Measurements from ENCODE around the gene CDAN1. TPM values are rescaled to one million over a fixed set of nuclear protein-coding genes. Genes with fewer than 3 reads are reported as not detected.
"Not testable (repeated sequence)": the region's sequence is repeated elsewhere in the genome, so short reads cannot be mapped to it uniquely, and the experiment has no call there.

CDAN1 gene
- total RNA-seq, 1 donor: 15.1 TPM

DNA sequence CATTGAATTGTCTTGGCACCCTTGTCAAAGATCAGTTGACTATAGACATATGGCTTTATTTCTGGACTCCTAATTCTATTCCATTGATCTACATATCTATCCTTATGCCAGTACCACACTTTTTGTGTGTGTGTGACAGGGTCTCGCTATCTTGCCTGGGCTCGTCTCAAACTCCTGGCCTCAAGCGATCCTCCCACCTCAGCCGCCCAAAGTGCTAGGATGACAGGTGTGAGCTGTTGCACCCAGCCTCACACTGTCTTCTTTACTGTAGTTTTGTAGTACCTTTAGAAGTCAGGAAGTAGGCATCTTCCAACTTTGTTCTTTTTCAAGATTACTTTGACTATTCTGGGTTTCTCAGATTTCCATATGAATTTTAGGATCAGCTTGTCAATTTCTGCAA lies 24.3 kb downstream of the CDAN1 start:
- no peak for DNase-seq (ENCODE audit: low read depth in 2 of 3, low spot score in 2 of 3)

DNA sequence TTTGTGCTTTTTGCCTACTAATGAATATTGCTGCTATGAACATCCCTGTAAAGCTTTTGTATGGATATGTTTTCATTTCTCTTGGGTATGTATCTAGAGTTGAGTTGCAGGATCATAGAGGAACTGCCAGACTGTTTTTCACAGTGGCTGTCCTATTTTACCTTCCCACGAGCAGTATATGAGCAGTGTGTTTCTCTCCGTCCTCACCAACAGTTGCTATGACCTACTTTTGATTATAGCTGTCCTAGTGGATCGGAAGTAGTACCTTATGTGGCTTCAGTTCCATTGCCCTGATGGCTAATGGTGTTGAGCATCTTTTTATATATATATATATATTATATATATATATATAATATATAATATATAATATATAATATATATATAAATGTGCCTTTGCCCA lies 25.2 kb downstream of the CDAN1 start:
- DNase-seq (ENCODE audit: low read depth in 2 of 3, low spot score in 2 of 3): no peak

DNA sequence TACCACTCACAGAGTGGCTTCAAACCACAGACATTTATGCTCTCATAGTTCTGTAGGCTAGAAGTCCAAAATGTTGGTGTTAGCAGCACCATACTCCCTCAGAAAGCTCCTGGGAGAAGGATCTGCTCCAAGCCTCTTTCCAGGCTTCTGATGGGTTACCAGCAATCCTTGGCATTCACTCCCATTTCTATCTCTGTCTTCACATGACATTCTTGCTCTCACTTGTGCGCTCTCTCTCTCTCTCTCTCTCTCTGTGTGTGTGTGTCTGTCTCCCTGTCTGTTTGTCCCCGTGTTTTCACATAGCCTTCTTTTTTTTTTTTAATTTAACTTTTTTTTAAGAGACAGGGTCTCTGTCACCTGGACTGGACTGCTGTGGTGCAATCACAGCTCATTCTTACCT lies 26.3 kb downstream of the CDAN1 start:
- DNase-seq (ENCODE audit: low read depth in 2 of 3, low spot score in 2 of 3): no peak

DNA sequence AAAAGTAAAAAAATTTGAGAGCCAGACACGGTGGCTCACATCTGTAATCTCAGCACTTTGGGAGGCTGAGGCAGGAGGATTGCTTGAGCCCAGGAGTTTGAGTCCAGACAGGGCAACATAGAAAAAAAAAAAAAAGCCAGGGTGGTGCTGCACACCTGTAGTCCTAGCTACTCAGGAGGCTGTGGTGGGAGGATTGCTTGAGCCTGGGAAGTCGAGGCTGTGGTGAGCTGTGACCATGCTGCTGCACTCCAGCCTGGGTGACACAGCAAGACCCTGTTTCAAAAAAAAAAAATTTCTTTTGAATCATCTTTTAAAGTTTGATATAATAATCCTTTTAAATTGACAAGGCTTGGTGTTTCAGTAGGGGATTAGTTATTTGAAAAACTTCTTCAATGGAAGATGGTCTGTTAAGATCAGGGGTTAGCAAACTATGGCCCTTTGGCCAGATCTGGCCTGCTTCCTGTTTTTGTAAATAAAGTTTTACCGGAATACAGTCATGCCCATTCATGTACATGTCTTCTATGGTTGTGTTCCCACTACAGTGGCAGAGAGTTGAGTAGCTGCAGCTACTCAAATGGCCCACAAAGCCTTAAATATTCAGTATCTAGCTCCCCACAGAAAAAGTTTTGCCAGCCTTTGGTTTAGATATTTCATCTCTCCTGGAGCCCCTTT lies 28.9 kb downstream of the CDAN1 start:
- DNase-seq (ENCODE audit: low read depth in 2 of 3, low spot score in 2 of 3): peak in 1 of 3 donors; percentile 19

DNA sequence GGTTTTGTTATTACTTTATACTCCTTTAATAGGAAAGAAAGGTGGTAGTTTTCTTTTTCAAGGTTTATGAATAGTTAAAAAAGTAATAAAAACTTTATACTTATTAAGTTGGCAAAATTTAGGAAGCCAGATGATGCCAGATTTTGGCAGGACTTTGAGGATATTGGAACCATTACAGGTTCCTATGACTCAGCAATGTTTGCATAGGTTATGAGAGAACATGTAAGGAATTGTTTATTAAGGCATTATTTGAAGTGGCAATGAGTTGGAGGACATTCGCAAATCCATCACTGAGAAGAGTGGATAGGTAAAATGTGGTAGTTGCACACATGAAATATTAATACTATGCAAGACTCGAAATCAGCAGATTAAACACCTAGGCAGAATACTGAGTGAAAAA lies 29.9 kb downstream of the CDAN1 start:
- DNase-seq (ENCODE audit: low read depth in 2 of 3, low spot score in 2 of 3): no peak

DNA sequence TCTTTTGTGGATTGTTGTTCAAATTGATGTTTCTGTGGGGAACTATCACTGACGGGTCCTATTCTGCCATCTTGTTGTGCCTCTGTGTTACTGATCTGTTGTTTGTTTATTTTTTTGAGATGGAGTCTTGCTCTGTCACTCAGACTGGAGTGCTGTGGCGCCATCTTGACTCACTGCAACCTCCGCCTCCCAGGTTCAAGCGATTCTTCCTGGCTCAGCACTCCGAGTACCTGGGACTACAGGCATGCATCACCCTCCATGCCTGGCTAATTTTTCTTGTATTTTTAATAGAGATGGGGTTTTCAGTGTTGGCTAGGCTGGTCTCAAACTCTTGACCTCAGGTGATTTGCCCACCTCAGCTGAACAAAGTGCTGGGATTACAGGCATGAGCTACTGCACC lies 31.6 kb downstream of the CDAN1 start:
- DNase-seq (ENCODE audit: low read depth in 2 of 3, low spot score in 2 of 3): no peak

DNA sequence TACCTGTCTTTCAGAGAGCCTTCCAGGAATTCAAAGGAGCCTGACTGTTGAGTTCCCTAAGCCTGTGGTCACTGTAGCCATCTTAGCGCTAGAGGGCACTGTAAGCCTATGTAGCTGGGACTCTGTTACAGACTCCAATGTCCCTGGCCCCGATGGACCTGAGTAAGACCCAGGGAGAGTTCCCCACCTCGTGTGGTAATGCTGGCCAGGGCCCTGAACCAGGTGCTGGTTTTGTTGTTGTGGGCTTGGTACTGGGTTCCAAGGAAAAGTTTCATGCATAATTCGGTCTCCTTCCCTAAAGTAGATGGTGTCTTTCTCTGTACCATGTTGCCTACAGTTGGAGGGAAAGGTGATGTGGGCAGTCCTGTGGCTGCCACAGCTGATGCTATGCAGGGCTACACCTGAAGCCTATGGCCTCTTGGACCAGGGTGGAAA lies 32.4 kb downstream of the CDAN1 start:
- peak; percentile 33 to 75 (median 54) for DNase-seq (ENCODE audit: low read depth in 2 of 3, low spot score in 2 of 3)

DNA sequence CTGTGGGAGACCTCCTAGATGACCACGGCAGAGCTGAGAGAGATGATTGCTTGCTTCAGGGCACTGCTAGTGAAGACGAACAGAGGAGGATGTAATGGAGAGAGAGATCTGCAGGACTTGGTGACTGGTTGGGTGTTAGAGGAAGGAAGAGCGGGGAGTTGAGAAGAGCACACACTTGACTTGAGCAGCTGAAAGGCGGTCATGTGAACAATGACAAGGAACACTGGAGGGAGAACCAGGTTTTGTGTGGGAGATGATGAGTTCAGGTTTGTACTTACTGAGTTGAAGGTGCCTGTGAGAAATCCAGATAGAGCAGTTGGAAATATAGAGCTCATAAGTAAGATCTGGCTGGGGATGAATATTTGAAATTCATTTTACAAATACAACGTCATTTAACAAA lies 40.3 kb downstream of the CDAN1 start:
- no peak for DNase-seq (ENCODE audit: low read depth in 2 of 3, low spot score in 2 of 3)

DNA sequence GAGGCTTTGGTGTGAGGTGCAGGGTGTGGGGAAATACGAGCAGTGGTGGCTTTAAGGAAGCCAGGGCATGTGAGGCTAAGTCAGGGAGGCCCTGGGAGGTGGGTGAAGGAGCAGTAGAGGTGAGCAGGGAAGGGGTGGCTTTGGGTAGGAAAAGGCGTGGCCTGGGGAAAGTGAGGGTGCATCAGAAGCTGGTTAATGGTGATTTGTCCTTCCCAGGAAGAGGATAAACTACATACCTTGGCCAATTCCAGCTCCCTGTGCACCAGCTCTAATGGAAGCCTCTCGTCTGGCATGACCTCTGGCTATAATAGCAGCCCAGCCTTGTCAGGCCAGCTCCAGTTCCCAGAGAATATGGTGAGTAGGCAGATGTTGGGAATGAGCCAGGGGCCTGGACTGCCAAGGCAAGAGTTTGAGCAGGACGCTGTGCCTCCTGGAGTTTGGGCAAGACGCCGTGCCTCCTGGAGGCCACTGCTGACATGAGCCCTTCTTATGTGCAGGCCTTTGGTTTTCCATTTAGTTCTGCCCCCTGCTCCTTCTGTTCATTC lies 41.3 kb downstream of the CDAN1 start:
- no peak for DNase-seq (ENCODE audit: low read depth in 2 of 3, low spot score in 2 of 3)

DNA sequence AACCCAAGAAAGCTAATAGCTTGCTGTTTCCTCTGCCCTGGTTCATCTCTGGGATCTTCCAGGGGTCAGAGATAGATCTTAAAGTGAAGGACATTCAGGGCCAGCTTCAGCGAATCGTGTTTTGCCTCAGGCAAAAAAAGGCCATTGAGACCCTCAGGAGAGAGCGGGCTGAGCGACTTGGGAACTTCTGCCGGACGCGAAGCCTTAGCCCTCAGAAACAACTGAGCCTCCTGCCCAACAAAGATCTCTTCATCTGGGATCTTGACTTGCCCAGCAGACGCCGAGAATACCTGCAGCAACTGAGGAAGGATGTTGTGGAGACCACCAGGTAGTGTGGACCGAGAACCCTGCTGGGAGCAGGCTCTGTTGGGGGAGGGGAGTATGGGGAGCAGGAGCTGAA lies 42.5 kb downstream of the CDAN1 start:
- DNase-seq (ENCODE audit: low read depth in 2 of 3, low spot score in 2 of 3): no peak

DNA sequence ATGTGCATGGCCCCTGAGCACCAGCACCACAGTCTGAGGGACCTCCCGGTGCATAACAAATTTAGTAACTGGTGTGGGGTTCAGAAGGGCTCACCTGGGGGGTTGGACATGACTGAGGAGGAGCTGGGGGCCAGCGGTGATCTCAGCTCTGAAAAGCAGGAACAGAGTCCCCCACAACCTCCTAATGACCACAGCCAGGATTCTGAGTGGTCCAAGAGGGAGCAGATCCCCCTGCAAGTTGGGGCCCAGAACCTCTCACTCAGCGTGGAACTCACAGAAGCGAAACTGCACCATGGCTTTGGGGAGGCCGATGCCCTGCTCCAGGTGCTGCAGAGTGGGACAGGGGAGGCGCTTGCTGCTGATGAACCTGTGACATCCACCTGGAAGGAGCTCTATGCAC lies 43.0 kb downstream of the CDAN1 start:
- no peak for DNase-seq (ENCODE audit: low read depth in 2 of 3, low spot score in 2 of 3)

DNA sequence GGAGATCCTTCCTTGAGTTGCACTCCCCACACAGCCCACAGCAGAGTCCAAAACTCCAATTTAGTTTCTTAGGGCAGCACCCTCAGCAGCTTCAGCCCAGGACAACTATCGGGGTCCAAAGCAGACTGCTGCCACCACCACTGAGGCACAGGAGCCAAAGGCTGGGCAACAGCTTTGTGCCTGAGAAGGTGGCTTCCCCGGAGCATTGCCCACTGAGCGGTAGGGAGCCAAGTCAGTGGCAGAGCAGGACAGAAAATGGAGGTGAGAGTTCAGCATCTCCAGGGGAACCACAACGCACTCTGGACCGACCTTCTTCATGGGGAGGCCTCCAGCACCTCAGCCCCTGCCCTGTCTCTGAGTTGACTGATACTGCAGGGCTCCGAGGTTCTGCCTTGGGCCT lies 43.4 kb downstream of the CDAN1 start:
- no peak for DNase-seq (ENCODE audit: low read depth in 2 of 3, low spot score in 2 of 3)

DNA sequence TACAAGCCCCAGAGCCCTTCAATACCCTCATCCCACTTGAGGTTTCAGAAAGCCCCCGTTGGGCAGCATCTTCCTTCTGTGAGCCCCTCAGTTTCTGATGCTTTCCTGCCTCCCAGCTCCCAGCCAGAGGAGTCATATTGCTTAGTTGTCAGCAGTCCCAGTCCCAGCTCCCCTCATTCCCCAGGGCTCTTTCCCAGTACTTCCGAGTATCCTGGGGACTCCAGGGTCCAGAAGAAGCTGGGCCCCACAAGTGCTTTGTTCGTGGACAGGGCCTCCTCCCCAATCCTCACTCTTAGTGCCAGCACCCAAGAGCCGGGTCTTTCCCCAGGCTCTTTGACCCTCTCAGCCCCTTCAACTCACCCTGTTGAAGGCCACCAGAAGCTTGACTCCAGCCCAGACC lies 43.9 kb downstream of the CDAN1 start:
- no peak for DNase-seq (ENCODE audit: low read depth in 2 of 3, low spot score in 2 of 3)

DNA sequence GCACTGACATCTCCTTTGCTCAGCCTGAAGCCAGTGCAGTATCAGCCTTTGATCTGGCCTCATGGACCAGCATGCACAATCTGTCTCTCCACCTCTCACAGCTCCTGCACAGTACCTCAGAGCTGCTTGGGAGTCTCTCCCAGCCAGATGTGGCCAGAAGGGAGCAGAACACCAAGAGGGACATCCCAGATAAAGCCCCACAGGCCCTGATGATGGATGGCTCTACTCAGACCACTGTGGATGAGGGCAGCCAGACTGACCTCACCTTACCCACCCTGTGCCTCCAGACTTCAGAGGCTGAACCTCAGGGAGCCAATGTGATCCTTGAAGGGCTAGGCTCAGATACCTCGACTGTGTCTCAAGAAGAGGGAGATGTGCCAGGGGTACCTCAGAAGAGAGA lies 44.4 kb downstream of the CDAN1 start:
- no peak for DNase-seq (ENCODE audit: low read depth in 2 of 3, low spot score in 2 of 3)

DNA sequence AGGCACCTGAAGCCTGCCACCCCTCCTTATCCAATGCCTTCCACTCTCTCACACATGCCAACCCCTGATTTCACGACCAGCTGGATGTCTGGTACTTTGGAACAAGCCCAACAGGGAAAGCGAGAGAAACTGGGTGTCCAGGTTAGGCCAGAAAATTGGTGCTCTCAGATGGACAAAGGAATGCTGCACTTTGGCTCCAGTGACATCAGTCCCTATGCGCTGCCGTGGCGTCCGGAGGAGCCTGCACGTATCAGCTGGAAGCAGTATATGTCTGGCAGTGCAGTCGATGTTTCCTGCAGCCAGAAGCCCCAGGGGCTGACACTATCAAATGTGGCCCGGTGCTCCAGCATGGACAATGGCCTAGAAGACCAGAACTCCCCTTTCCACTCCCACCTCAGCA lies 45.2 kb downstream of the CDAN1 start:
- no peak for DNase-seq (ENCODE audit: low read depth in 2 of 3, low spot score in 2 of 3)

DNA sequence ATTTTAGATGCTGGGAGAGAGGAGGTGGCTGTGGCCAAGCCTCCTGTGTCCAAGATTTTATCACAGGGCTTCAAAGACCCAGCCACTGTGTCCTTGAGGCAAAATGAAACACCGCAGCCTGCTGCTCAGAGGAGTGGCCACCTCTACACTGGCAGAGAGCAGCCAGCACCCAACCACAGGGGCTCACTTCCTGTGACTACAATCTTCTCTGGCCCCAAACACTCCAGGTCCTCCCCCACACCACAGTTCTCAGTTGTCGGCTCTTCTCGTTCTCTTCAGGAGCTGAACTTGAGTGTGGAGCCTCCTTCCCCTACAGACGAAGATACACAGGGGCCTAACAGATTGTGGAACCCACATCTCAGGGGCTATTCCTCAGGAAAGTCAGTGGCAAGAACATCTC lies 45.6 kb downstream of the CDAN1 start:
- DNase-seq (ENCODE audit: low read depth in 2 of 3, low spot score in 2 of 3): no peak

DNA sequence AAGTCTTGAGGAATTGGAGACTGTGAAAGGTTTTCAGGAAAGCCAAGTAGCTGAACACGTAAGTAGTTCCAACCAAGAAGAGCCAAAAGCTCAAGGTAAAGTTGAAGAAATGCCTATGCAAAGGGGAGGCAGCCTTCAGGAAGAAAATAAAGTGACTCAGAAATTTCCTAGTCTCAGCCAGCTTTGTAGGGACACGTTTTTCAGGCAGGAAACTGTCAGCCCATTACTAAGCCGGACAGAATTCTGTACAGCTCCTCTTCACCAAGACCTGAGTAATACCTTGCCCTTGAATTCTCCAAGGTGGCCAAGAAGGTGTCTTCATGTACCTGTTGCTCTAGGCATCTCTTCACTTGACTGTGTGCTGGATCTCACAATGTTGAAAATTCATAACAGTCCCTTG lies 48.6 kb downstream of the CDAN1 start:
- DNase-seq (ENCODE audit: low read depth in 2 of 3, low spot score in 2 of 3): no peak

DNA sequence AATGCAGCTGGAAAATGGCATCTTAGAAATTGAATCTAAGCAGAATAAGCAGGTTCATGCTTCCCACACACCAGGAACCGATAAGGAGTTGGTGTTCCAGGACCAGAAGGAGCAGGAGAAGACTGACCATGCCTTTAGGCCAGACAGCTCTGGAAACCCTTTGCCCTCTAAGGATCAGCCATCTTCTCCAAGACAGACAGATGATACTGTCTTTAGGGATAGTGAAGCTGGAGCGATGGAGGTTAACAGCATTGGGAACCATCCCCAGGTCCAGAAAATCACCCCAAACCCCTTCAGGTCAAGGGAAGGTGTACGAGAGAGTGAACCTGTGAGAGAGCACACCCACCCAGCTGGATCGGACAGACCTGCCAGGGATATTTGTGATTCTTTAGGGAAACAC lies 49.2 kb downstream of the CDAN1 start:
- DNase-seq (ENCODE audit: low read depth in 2 of 3, low spot score in 2 of 3): no peak

DNA sequence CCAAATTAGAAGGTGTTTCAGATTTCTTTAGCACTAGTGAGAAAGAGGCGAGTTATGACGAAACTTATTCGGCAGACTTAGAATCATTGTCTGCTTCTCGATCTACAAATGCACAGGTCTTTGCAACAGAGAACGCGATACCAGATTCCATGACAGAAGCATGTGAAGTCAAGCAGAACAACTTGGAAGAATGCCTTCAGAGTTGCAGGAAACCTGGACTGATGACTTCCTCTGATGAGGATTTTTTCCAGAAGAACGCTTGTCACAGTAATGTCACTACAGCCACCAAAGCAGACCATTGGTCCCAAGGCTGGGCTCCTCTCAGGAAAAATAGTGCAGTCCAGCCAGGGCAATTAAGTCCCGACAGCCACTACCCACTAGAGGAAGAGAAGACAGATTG lies 50.6 kb downstream of the CDAN1 start:
- no peak for DNase-seq (ENCODE audit: low read depth in 2 of 3, low spot score in 2 of 3)

DNA sequence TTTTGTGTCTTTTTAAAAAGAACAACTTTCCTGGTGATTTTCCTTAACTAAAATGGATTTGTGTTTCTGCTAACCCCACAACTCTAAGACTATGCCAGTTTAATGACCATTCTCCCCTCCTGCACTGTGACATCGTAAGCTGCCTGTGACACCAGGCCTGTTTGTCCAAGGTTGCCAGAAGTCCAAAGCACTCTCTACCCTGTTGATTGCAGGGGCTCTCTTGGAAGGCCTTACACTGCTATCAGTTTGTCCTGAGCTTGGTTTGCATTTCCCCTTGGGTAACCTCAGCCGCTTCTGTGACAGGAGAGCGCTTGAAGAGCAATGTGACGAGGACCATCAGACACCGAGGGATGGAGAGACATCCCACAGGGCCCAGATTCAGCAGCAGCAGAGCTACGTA lies 55.8 kb downstream of the CDAN1 start:
- no peak for DNase-seq (ENCODE audit: low read depth in 2 of 3, low spot score in 2 of 3)

DNA sequence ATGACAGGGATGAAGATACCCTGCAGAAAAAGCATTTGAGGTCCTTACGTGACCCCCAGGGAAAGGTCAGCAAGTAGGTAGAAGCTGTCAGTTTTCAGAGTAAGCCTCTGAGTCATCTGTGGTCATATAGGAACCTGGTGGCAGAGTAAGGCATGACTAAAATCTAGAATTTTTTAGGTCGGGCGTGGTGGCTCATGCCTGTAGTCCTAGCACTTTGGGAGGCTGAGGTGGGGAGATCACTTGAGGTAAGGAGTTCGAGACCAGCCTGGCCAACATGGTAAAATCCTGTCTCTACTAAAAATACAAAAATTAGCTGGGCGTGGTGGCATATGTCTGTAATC lies 56.8 kb downstream of the CDAN1 start:
- DNase-seq (ENCODE audit: low read depth in 2 of 3, low spot score in 2 of 3): not testable (repeated sequence)

DNA sequence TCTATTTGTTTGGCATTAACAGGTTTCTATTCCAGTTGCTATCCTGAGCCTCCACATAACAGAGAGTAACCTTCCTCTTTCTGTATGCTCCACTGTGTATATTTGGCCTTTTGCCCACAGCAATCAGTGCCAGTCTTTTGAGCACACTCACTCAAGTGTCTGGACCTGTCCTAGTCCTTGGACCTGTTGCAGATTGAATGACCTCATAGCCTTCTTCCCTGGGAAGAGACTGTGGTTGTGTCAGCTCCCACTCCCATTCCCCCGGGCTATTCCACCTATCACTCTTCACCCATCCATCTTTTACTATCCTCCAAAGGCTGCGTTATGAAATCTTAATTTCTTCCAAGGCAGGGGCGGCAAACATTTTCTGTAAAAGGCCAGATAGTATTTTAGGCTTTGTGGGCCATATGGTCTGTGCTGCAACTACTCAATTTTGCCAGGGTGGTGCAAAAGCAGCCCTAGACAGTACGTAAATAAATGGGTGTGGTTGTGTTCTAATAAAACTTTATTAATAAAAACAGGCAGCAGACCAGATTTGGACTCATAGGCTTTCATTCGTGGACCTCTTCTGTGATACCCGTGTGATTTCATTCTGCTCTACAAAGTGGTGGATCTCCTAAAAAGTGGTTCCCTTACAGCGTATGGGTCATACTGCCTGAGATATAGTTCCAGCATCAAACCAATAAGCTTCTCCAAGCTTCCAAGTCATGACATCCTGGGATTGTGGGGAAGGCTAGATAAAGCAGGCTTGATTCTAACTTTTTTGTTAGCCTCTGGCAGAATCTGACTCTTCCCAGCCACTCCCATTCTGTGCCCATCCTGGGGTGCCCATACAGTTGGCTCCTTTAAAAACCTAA lies 57.4 kb downstream of the CDAN1 start:
- DNase-seq (ENCODE audit: low read depth in 2 of 3, low spot score in 2 of 3): no peak
